Aorta (tissue), 5 donors: ENCODE measurements around the gene TRIM65. TPM values are rescaled to one million over a fixed set of nuclear protein-coding genes. Genes with fewer than 3 reads are reported as not detected.
"Not testable (repeated sequence)": the region's sequence is repeated elsewhere in the genome, so short reads cannot be mapped to it uniquely, and the experiment has no call there.

Experiments used
- ATAC-seq: fragments of 200-7000 bp; cut with Tn5 transposase; one replicate; pipeline ENCODE4 v1.9.1; 2022; ENCODE audit warnings: moderate library complexity; ENCODE audit not compliant: low FRiP score
- DNase-seq, 2 donors: peaks; one replicate each; pipeline ENCODE4 v3.0.0-alpha.2; 2020
- H3K27ac ChIP-seq, 2 donors: one replicate each; pipeline ENCODE4 v1.5.1; 2013; ENCODE audit warnings: low read length in 2 of 2, mild to moderate bottlenecking in 2 of 2, moderate library complexity in 2 of 2, control low read depth in 1 of 2, inconsistent platforms in 1 of 2, low read depth in 1 of 2
- H3K27me3 ChIP-seq, 2 donors: one replicate each; pipeline ENCODE4 v1.6.1; 2013; ENCODE audit warnings: control low read depth in 1 of 2, low read length in 1 of 2, mild to moderate bottlenecking in 1 of 2, moderate library complexity in 1 of 2; ENCODE audit not compliant: insufficient read depth in 2 of 2, control insufficient read depth in 1 of 2
- H3K36me3 ChIP-seq, 2 donors: one replicate each; pipeline ENCODE4 v1.6.1; 2013; ENCODE audit warnings: control low read depth in 1 of 2, low read length in 1 of 2, mild to moderate bottlenecking in 1 of 2; ENCODE audit not compliant: insufficient read depth in 2 of 2, control insufficient read depth in 1 of 2
- H3K4me1 ChIP-seq, 2 donors: one replicate each; pipeline ENCODE4 v1.6.1; 2013; ENCODE audit warnings: low read length in 2 of 2, control low read depth in 1 of 2, mild to moderate bottlenecking in 1 of 2, moderate library complexity in 1 of 2; ENCODE audit not compliant: insufficient read depth in 2 of 2, control insufficient read depth in 1 of 2
- H3K4me3 ChIP-seq, 2 donors: one replicate each; pipeline ENCODE4 v1.5.1; 2013; ENCODE audit warnings: low read length in 2 of 2, control low read depth in 1 of 2, mild to moderate bottlenecking in 1 of 2
- H3K9me3 ChIP-seq: one replicate; pipeline ENCODE4 v1.6.1; 2013; ENCODE audit warnings: mild to moderate bottlenecking, low read length; ENCODE audit not compliant: control insufficient read depth
- WGBS, 2 donors: extraction: QIAGEN DNeasy Blood & Tissue Kit; methylation state at CpG; one replicate each; pipeline ENCODE4 v1.1.7; 2013; 5-methylcytosine and 5-hydroxymethylcytosine counted together
- intact Hi-C, 2 donors: fragments of 100-400 bp; cut with DNase I; formaldehyde crosslinking; loops; one replicate each; pipeline versions ENCODE4 v1.14.2 to v1.15.0; 2022
- polyA plus RNA-seq, 2 donors: library from polyadenylated mRNA; stranded (reverse); fragments of 200-250 nt; gene quantifications; one replicate each; pipeline ENCODE4 v1.2.3, GENCODE V29; 2013
- total RNA-seq, 2 donors: library from RNA; stranded (reverse); fragmentation: NEBNext Ultra II Directional; extraction: Animal tissue kit (Norgen Biotek cat#: 25700); gene quantifications; one replicate each; pipeline ENCODE4 v1.2.1, GENCODE V29; 2021
- donor health status: healthy with polysubstance abuse.
- donor health status: Bipolar disorder and iron deficiency.
- donor health status: DM: no; HTN: no; CAD: no.
- donor health status: DM: no; HTN: no; CAD: no.
- donor health status: DM: yes; HTN: yes; CAD: no.

TRIM65 gene
- total and polyA plus RNA-seq, 4 donors, result 10.0 to 26.6 (median 13.9) TPM

DNA sequence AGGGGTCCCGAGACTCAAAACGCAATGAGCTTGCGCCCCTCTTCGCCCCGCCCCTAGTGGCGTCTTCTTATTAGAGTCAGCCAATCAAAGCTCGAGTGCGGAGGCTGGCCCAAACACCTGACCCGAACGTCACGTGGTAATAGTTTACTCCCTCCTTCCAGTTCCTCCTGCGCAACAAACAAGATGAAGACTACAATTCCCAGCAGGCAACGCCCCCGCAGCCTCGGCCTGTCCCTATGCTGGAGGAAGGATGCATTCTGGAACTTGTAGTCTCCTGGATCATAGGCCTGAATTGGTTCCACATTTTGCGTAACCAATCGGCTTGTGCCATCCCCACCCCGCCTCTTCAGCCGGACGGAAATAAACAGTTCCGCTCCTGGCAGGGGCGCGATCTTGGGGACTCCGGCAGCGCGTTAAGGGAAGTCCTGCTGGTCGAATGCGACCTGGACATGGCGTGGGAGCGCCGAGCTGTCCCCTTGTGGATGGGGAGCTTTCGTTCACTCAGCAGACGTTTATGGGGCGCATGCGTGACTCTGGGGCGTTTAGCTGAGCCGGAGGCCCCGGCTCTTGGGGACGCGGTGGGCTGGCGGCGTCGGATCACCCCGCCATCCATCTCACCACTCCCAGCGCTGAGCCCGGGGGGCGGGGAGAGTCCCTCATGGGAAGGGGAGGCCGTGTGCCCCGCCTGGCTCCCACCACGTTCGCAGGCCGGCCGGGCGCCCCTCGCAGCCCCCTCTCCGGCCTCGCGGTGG is 41.3 kb downstream of the TRIM65 start, which contains the start of gene WBP2:
WBP2 (minus strand) TSS at position 26 of the 752 bp plus-strand sequence. CDS start 38 bp downstream, outside the sequence.
- ATAC-seq (peak; percentile 97), DNase-seq (peak; percentile 97 to 99)
- intact Hi-C loops, result loop anchor here in 1 of 2 donors (1.0 to 2.0 kb wide), 3 partner anchors 22 to 71 kb away; partner anchors contain the start of genes TRIM65 and UNK
- Histone ChIP-seq H3K4me3 (peak within 1 kb of the TSS; percentile 84 to 89), H3K27ac (peak within 1 kb of the TSS; percentile 92 to 93), H3K27me3 (no peaks in the 10 kb centered on the region), H3K4me1 (peaks cover 0 to 5% of the 10 kb centered on the region in 2 donors), H3K36me3 (peaks cover 0 to 4% of the 10 kb centered on the region in 2 donors), H3K9me3 (no peaks in the 10 kb centered on the region)
- 0 to 1% methylated on average over 58 of the region's 58 CpGs for WGBS, 2 donors

GRCh38 chr17:75854881-75855309 is 41.9 kb downstream of the TRIM65 start:
- ATAC-seq, result peak; percentile 50
- Histone ChIP-seq H3K4me1 (peaks cover 0 to 5% of the 10 kb centered on the region in 2 donors), H3K27me3 (no peaks in the 10 kb centered on the region), H3K4me3 (peak overlapping the region; percentile 84 to 89), H3K9me3 (no peaks in the 10 kb centered on the region), H3K27ac (peak overlapping the region; percentile 92 to 93), H3K36me3 (peaks cover 0 to 4% of the 10 kb centered on the region in 2 donors)
- WGBS, 2 donors, result 0 to 1% methylated on average over 17 to 19 of the region's 19 CpGs
- peak in 1 of 2 donors; percentile 88 for DNase-seq
- intact Hi-C loops, result loop anchor here in 1 of 2 donors (1.0 to 2.0 kb wide), 3 partner anchors 22 to 70 kb away; partner anchors contain the start of genes TRIM65 and UNK

DNA sequence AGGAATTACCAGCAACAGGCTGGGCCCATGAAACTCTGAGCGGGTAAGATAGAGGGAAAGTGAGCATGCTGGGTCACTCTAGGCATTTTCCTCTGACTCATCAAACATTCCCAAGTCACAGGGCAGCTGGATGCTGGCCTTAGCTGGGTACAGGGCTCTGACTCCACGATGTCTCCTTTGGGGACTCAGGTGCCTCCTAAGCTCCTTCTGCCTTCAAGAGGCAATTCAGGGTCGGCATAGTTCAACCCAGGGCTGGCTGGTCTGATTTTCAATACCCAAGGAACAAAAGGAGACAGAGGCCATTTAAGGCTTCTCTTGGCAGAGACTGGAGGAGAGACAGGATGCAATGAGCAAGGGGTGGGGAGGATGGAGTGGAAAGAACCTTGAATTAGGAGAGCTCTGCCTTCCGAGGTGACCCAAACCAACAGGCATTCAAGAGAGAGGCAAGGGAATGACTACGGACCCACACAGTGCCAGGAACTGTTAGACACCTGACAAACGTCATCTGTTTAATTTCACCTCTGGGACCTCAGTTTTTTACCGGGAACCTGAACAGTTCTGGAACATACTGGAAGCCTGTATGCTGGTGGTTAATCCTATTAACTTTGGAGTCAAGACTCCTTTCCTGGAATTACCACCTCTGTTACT is 42.5 kb downstream of the TRIM65 start:
- Histone ChIP-seq H3K4me3 (peak overlapping the region; percentile 84 to 89), H3K36me3 (peaks cover 0 to 11% of the 10 kb centered on the region in 2 donors), H3K4me1 (peaks cover 0 to 5% of the 10 kb centered on the region in 2 donors), H3K27me3 (no peaks in the 10 kb centered on the region), H3K9me3 (no peaks in the 10 kb centered on the region), H3K27ac (peak overlapping the region; percentile 92 to 93)
- peak; percentile 31 for ATAC-seq
- intact Hi-C loops, result loop anchor here in 1 of 2 donors (2.0 kb wide), 1 partner anchor 69 kb away; the partner anchor contains the start of gene UNK
- 6 to 8% methylated on average over 7 of the region's 7 CpGs for WGBS, 2 donors
- DNase-seq, result no peak

- Histone ChIP-seq H3K4me3 (no peak overlapping the region), H3K9me3 (no peaks in the 10 kb centered on the region), H3K27me3 (no peaks in the 10 kb centered on the region), H3K36me3 (peaks cover 0 to 12% of the 10 kb centered on the region in 2 donors), H3K4me1 (peaks cover 0 to 5% of the 10 kb centered on the region in 2 donors), H3K27ac (peak overlapping the region in 1 of 2 donors; percentile 33)
- WGBS, 2 donors, result 54 to 56% methylated on average over 7 of the region's 7 CpGs
- no peak for ATAC-seq
- no peak for DNase-seq
- intact Hi-C loops, result no loop called here
Observed at GRCh38 chr17:75853433-75853832, 43.3 kb downstream of the TRIM65 start.

GRCh38 chr17:75851693-75851991 is 45.1 kb downstream of the TRIM65 start:
- DNase-seq, H3K4me1 ChIP-seq, H3K4me3 ChIP-seq, H3K27me3 ChIP-seq, intact Hi-C loops, H3K27ac ChIP-seq, H3K9me3 ChIP-seq, ATAC-seq: not testable (repeated sequence)
- peaks cover 0 to 28% of the 10 kb centered on the region in 2 donors for H3K36me3 ChIP-seq
- 92% methylated on average over 15 of the region's 15 CpGs for WGBS, 2 donors

GRCh38 chr17:75850928-75851692 is 45.6 kb downstream of the TRIM65 start:
- peaks cover 0 to 5% of the 10 kb centered on the region in 2 donors for H3K4me1 ChIP-seq
- H3K4me3 ChIP-seq, result no peak overlapping the region
- peaks cover 0 to 28% of the 10 kb centered on the region in 2 donors for H3K36me3 ChIP-seq
- DNase-seq (no peak), ATAC-seq (no peak)
- no peaks in the 10 kb centered on the region for H3K9me3 ChIP-seq
- peak overlapping the region in 1 of 2 donors; percentile 18 for H3K27ac ChIP-seq
- no peaks in the 10 kb centered on the region for H3K27me3 ChIP-seq
- intact Hi-C loops, result no loop called here
- 65 to 66% methylated on average over 12 of the region's 12 CpGs for WGBS, 2 donors

GRCh38 chr17:75849724-75850123 is 47.0 kb downstream of the TRIM65 start:
- H3K9me3 ChIP-seq, result no peaks in the 10 kb centered on the region
- H3K36me3 ChIP-seq, result peaks cover 0 to 28% of the 10 kb centered on the region in 2 donors
- peaks cover 0 to 5% of the 10 kb centered on the region in 2 donors for H3K4me1 ChIP-seq
- H3K27me3 ChIP-seq, result no peaks in the 10 kb centered on the region
- no peak overlapping the region for H3K27ac ChIP-seq
- intact Hi-C loops, result loop anchor here in 1 of 2 donors (5.0 to 10.0 kb wide), 2 partner anchors 43 to 55 kb away; no protein-coding TSS in a partner anchor
- no peak overlapping the region for H3K4me3 ChIP-seq
- ATAC-seq, result no peak
- peak in 1 of 2 donors; percentile 48 for DNase-seq
- 73 to 76% methylated on average over 9 of the region's 9 CpGs for WGBS, 2 donors

DNA sequence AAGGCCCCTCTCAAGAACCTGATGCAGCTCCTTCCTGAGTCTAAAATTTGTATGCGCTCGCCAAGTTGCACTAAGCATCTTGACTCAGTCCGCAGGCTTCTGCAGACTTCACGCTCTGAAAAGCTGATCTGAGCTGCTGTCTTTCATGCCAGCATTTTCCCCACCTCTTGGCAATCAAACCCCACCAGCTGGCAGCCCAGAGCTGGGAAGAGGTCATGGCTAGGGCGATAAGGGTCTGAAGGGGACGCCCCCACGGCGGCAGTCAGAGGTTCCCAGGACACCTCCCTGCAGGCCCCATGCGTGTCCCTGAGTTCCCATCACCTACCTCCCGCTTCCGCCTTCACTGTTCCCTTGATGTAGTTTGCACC is 47.5 kb downstream of the TRIM65 start:
- Histone ChIP-seq H3K36me3 (peaks cover 0 to 28% of the 10 kb centered on the region in 2 donors), H3K27ac (no peak overlapping the region), H3K4me3 (no peak overlapping the region), H3K4me1 (peaks cover 0 to 5% of the 10 kb centered on the region in 2 donors), H3K27me3 (no peaks in the 10 kb centered on the region), H3K9me3 (no peaks in the 10 kb centered on the region)
- 86 to 87% methylated on average over 11 of the region's 11 CpGs for WGBS, 2 donors
- no peak for ATAC-seq
- DNase-seq, result no peak
- intact Hi-C loops, result loop anchor here in 1 of 2 donors (5.0 to 10.0 kb wide), 2 partner anchors 43 to 54 kb away; no protein-coding TSS in a partner anchor
